Right atrium auricular region (tissue), 2 donors: ENCODE measurements around the gene TREM2. TPM values are rescaled to one million over a fixed set of nuclear protein-coding genes. Genes with fewer than 3 reads are reported as not detected.
"Not testable (repeated sequence)": the region's sequence is repeated elsewhere in the genome, so short reads cannot be mapped to it uniquely, and the experiment has no call there.

Experiments used
- DNase-seq: peaks from one replicate; pipeline ENCODE4 v3.0.0-alpha.2; 2019; ENCODE audit warnings: low spot score
- H3K27ac ChIP-seq, 2 donors: fragments of 200-600 bp; sonication (generic); 1 replicate in 1 of 2; 2 replicates in 1 of 2; pipeline ENCODE4 v1.5.1; 2016 to 2019
- H3K27me3 ChIP-seq, 2 donors: fragments of 200-600 bp; sonication (generic); one replicate each; pipeline versions ENCODE4 v1.5.1 to v1.6.0; 2017 to 2019
- H3K36me3 ChIP-seq: fragments of 200-600 bp; sonication (generic); one replicate; pipeline ENCODE4 v1.5.1; 2016
- H3K4me1 ChIP-seq, 2 donors: fragments of 200-600 bp; sonication (generic); one replicate each; pipeline versions ENCODE4 v1.5.1 to v1.6.0; 2017 to 2019
- H3K4me3 ChIP-seq, 2 donors: fragments of 200-600 bp; sonication (generic); 1 replicate in 1 of 2; 2 replicates in 1 of 2; pipeline ENCODE4 v1.5.1; 2017 to 2019; ENCODE audit warnings: mild to moderate bottlenecking in 1 of 2, moderate library complexity in 1 of 2
- H3K9me3 ChIP-seq, 2 donors: fragments of 200-600 bp; sonication (generic); one replicate each; pipeline ENCODE4 v1.5.1; 2019
- CTCF ChIP-seq, 2 donors: fragments of 200-600 bp; sonication (generic); IDR thresholded peaks; one replicate each; pipeline ENCODE4 v1.5.1; 2019; ENCODE audit warnings: antibody characterized with exemption in 2 of 2
- total RNA-seq, 2 donors: library from RNA; depleted of rRNA; stranded (reverse); fragments of >200 nt; gene quantifications; one replicate each; pipeline ENCODE4 v1.1.0, GENCODE V29; 2016

The TREM2 gene
- total RNA-seq, 2 donors from 2014 or later = 1.6 to 7.0 TPM

GRCh38 chr6:41122918-41123317 is 40.0 kb downstream of the TREM2 start:
- Histone ChIP-seq H3K36me3 (peaks cover 9% of the 10 kb centered on the region), H3K27ac (no peak overlapping the region), H3K4me3 (no peak overlapping the region), H3K4me1 (no peaks in the 10 kb centered on the region), H3K27me3 (no peaks in the 10 kb centered on the region), H3K9me3 (no peaks in the 10 kb centered on the region)
- no peak for DNase-seq
- TF ChIP-seq CTCF (IDR thresholded peaks at IDR 0.05) = no peak

GRCh38 chr6:41122373-41122772 is 40.5 kb downstream of the TREM2 start:
- no peak for TF ChIP-seq CTCF (IDR thresholded peaks at IDR 0.05)
- no peaks in the 10 kb centered on the region for H3K9me3 ChIP-seq
- H3K27me3 ChIP-seq = no peaks in the 10 kb centered on the region
- H3K36me3 ChIP-seq = peaks cover 9% of the 10 kb centered on the region
- no peaks in the 10 kb centered on the region for H3K4me1 ChIP-seq
- no peak overlapping the region for H3K4me3 ChIP-seq
- DNase-seq = no peak
- no peak overlapping the region for H3K27ac ChIP-seq

GRCh38 chr6:41120058-41120457 is 42.9 kb downstream of the TREM2 start:
- TF ChIP-seq CTCF (IDR thresholded peaks at IDR 0.05) = no peak
- H3K36me3 ChIP-seq = peaks cover 9% of the 10 kb centered on the region
- H3K9me3 ChIP-seq = no peaks in the 10 kb centered on the region
- no peaks in the 10 kb centered on the region for H3K27me3 ChIP-seq
- no peak overlapping the region for H3K27ac ChIP-seq
- no peaks in the 10 kb centered on the region for H3K4me1 ChIP-seq
- DNase-seq = no peak
- no peak overlapping the region for H3K4me3 ChIP-seq

GRCh38 chr6:41119508-41119907 is 43.4 kb downstream of the TREM2 start:
- no peak for TF ChIP-seq CTCF (IDR thresholded peaks at IDR 0.05)
- Histone ChIP-seq H3K27ac (no peak overlapping the region), H3K36me3 (peaks cover 9% of the 10 kb centered on the region), H3K9me3 (no peaks in the 10 kb centered on the region), H3K4me3 (no peak overlapping the region), H3K4me1 (no peaks in the 10 kb centered on the region), H3K27me3 (no peaks in the 10 kb centered on the region)
- DNase-seq = no peak

GRCh38 chr6:41115027-41115426 is 47.9 kb downstream of the TREM2 start:
- H3K4me1 ChIP-seq, H3K27ac ChIP-seq, DNase-seq, H3K4me3 ChIP-seq, H3K36me3 ChIP-seq, H3K9me3 ChIP-seq, H3K27me3 ChIP-seq: not testable (repeated sequence)

GRCh38 chr6:41111017-41111416 is 51.9 kb downstream of the TREM2 start:
- Histone ChIP-seq H3K27ac (no peak overlapping the region), H3K36me3 (no peaks in the 10 kb centered on the region), H3K27me3 (no peaks in the 10 kb centered on the region), H3K9me3 (no peaks in the 10 kb centered on the region), H3K4me1 (no peaks in the 10 kb centered on the region), H3K4me3 (no peak overlapping the region)
- DNase-seq = no peak
- no peak for TF ChIP-seq CTCF (IDR thresholded peaks at IDR 0.05)

Other genes starting within 250 kb of the TREM2 start
- under 1 TPM; 0.43 to 0.96 TPM for gene UNC5CL, start 123.9 kb downstream of the TREM2 start, total RNA-seq
- not detected for gene TSPO2, start 120.6 kb downstream of the TREM2 start, total RNA-seq
- 100 to 1,000 TPM; 130 to 245 TPM for gene APOBEC2, start 109.9 kb downstream of the TREM2 start, total RNA-seq
- 10 to 100 TPM in 1 of 2 donors, 1 to 10 TPM in 1; 9.4 to 13.4 TPM for gene OARD1, start 90.8 kb downstream of the TREM2 start, total RNA-seq
- gene NFYA, start 90.1 kb downstream of the TREM2 start, total RNA-seq = 1 to 10 TPM; 8.2 to 9.9 TPM
- not detected for gene TREML1, start 8.8 kb downstream of the TREM2 start, total RNA-seq
- under 1 TPM in 1 of 2 donors, not detected in 1; 0.12 TPM for gene TREML2, start 38.0 kb upstream of the TREM2 start, total RNA-seq
- not detected for gene TREML4, start 65.2 kb upstream of the TREM2 start, total RNA-seq
- gene TREM1, start 123.6 kb upstream of the TREM2 start, total RNA-seq = 1 to 10 TPM in 1 of 2 donors, not detected in 1; 2.9 TPM
- gene NCR2, start 172.5 kb upstream of the TREM2 start, total RNA-seq = not detected